Lung microvascular endothelial cell (primary cell): ENCODE results near the gene PWWP2A. TPM values are rescaled to one million over a fixed set of nuclear protein-coding genes. Genes with fewer than 3 reads are reported as not detected.
"Not testable (repeated sequence)": the region's sequence is repeated elsewhere in the genome, so short reads cannot be mapped to it uniquely, and the experiment has no call there.

Experiments
- DNase-seq, 2 donors: peaks; one replicate each; pipeline versions ENCODE4 v3.0.0 to v3.0.0-alpha.2; 2010; ENCODE audit warnings: low read depth in 2 of 2
- total RNA-seq: library from RNA; depleted of rRNA; stranded (reverse); fragments of >200 nt; gene quantifications from 2 replicates; pipeline ENCODE4 v1.2.1, GENCODE V29; 2014

The PWWP2A gene
- total RNA-seq = 7.2 and 13.7 TPM in 2 replicates

DNA sequence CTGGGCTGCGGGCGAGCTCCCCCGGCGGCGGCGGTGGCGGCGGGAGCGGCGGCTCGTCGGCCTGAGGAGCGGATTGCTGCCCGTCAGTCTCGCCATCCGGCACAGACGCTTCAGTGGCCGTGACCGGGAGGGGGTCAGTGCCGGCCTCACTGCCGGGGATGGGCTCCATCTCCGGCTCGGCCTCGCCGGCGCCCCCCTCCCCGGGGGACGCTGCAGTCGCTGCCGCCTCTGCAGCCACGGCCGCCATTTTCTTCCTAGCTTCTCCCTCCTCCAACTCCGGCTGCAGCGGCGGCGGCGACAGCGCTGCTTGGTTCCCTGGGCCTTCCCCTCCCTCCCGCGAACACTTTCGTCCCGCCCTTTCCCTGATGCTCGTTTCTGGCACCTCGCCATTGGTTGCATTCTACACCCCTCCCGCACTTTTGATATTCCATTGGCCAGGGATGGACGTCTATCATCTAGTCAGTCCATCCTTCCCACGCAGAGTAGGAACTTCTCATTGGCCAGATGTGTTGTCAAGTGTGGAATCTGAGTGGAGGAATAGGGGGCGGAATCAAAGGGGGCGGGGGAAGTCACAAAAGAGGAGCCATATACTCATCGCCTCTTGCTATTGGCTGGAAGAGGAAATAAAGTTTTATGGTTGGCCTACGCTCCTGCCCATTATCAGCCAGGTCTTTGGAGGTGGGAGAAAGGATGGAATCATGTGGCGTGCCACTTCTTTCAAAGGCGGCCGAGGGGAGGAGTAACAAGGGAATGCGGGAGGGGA, at the start of gene PWWP2A:
Gene PWWP2A (minus strand): TSS at position 309 of the 763 bp plus-strand sequence. CDS start 62 bp downstream, at position 247.
- DNase-seq = peak; percentile 100

DNA sequence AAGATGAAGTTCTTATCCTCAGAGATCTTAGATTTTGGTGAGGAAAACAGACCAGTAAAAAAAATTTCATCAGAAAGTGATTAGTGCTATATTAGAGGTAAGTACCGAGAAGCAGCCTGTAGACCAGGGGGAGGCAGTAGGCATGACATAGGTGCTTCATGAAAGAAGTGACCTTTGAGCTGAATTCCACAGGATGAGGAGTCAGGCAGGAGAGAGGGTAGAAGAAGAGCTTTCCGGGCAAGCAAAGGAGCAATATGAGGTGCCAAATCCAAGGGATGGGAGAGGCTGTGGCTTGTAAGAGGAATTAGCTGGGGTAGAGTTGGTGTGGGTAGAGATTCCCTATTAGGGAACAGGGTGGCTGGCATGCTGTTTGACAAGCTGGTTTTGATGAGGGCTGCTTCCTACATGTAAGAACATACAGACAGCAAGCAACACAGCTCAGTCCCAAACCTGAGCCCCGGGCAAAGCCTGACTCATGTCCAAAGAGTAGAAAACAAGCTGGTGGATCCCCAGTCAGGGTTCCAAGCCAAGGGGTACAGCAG, 48.4 kb upstream of the PWWP2A start:
- DNase-seq = no peak

GRCh38 chr5:160166973-160167623, 47.8 kb upstream of the PWWP2A start:
- peak in 1 of 2 donors; percentile 32 for DNase-seq

DNA sequence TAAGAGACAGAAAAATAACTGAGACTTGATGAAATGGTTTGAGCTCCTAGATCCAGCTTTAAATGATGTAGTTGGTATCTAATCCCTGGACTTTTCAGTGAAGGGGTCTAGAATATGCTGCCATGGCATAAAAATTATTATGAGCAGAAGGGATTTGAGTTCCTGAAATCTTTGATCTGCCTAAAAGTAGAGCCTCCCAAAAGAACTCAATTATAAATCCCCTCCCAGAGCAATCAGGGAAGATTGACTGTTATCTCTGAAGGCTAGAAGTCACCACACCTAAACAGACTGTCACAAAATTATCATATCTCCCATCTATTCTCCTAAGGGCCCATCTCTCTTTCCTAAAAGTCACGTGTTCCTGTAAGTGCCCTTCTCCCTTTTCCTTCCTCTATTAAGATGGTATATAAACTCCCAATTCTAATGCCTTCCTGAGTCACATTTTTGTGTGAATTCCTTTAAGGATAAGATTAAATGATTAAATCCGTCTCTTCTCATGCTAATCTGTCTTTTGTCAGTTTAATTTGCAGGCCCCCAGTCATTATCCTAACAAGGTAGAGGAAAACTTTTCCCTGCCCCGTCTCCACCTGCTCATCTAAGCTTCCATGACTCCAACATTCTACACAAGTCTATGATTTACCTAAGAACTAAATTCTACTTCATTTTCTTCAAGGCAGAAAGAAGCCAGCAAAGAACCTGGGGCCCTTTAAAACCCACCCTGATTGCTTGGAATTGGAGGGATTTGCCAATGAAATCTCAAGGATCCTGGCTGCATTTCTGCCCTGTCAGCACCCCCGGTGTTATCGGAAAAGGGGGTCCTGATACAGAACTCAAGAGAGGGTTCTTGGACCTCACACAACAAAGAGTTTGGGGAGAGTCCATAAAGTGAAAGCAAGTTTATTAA, 47.1 kb upstream of the PWWP2A start:
- no peak for DNase-seq

DNA sequence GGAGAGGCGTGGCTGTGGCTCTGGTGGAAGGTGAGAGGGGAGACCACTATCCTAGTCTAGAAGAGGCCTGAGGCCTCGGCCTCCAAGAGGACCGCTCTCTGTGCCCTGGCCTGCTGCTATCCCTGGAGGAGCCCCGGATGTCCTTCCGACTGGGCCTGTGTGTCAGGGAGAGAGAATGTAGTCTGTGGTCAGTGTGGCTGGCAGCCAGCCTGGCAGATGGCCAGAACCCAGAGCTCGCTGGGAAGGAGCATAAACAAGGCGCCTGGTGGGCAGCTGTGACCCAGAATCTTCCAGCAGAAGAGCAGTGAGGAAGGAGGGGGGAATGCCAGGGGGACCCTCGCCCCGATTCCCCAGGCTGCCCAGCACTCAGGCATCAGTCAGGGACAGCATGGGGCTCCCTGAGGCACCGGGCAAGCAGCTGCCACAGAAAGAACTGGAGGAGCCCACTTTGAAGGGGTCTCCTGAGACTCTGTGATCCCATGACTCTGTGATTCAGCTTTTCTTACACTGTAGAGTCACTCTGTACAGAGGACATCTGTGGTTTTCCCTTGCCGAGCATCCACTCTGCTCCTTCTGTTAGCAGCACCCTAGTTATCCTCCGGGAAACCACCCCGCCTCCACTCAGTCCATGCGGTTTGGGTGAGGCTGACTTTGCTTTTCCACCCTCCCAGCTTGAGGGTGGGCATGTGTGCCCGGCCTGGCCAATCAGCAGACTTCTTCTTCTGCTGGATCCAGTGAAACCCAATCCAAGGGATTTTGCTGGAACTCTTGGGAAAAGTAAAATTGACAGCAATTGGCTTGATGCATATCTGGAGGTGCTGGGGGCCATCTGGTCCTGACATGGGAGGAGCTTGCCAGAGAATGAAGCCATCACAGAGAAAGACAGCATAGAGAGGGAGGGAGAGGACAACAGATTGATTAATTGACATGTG, 46.2 kb upstream of the PWWP2A start:
- DNase-seq = peak; percentile 38 to 93

DNA sequence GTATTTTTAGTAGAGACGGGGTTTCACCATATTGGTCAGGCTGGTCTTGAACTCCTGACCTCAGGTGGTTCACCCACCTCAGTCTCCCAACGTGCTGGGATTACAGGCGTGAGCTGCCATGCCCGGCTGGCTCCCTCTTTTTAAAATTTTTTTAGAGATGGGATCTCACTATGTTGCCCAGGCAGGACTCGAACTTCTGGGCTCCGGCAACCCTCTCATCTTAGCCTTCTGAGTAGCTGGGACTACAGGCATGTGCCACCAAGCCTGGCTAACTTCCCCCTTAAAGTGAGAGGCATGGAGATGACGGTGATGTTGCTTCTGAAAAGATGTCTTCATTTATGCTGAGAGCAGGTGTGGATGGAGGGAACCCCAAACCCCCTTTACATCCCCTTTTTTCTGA, 43.7 kb upstream of the PWWP2A start:
- no peak for DNase-seq

DNA sequence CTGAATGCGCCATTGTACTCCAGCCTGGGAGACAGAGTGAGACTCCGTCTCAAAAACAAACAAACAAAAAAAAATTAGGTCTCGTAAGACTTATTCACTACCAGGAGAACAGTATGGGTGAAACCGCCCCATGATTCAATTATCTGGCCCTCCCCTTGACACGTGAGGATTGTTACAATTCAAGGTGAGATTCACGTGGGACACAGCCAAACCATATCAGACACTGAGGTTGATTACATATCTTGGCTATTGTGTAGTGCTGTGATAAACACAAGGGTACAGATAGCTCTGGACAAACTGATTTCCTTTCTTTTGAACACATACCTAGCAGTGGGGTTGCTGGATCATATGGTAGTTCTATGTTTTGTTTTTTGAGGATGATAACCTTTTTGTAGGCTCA, 42.4 kb upstream of the PWWP2A start:
- no peak for DNase-seq

DNA sequence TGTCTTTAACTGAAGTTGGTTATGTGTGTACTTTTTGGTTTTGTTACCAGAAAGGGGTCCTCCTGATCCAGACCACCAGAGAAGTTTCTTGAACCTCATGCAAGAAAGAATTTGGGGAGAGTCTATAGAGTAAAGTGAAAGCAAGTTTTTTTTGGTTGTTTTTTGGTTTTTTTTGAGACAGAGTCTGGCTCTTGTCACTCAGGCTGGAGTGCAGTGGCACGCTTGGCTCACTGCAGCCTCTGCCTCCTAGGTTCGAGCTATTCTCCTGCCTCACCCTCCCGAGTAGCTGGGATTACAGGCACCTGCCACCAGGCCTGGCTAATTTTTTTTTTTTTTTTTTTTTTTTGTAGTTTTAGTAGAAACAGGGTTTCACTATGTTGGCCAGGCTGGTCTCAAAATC, 41.6 kb upstream of the PWWP2A start:
- not testable (repeated sequence) for DNase-seq

- no peak for DNase-seq
Measured at GRCh38 chr5:160159991-160160792, 40.9 kb upstream of the PWWP2A start.

DNA sequence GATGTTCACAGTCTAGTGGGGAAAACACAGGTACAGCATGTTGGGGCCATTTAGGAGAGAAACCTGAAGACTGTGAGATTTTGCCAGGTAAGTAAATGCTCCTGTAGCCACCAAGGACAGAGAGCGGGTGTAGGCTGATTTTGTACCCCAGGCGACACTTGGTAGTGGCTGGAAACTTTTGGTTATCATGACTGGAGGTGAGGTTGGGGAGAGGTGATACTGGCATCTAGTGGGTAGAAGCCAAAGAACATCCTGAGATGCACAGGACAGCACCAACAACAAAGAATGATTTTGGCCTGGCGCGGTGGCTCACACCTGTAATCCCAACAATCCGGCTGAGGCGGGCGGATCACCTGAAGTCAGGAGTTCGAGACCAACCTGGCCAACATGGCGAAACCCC, 38.8 kb upstream of the PWWP2A start:
- DNase-seq = no peak

GRCh38 chr5:160155017-160155750, 35.9 kb upstream of the PWWP2A start:
- DNase-seq = no peak

DNA sequence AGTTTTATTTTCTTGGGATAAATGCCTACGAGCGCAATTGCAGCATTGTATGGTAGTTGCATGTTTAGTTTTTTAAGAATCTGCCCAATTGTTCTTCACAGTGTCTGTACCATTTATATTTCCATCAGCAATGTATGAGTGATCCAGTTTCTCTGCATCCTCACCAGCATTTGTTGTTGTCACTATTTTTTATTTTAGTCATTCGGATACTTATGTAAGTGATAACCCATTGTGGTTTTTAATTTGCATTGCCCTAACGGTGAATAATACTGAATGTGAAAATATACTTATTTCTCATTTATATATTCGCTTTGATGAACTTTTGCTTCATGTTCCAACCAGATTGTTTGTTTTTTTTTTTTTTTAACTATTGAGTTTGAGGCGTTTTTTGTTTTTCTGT, 33.7 kb upstream of the PWWP2A start:
- no peak for DNase-seq

GRCh38 chr5:160152287-160152686, 33.0 kb upstream of the PWWP2A start:
- DNase-seq = no peak

GRCh38 chr5:160151017-160151416, 31.8 kb upstream of the PWWP2A start:
- DNase-seq = no peak

DNA sequence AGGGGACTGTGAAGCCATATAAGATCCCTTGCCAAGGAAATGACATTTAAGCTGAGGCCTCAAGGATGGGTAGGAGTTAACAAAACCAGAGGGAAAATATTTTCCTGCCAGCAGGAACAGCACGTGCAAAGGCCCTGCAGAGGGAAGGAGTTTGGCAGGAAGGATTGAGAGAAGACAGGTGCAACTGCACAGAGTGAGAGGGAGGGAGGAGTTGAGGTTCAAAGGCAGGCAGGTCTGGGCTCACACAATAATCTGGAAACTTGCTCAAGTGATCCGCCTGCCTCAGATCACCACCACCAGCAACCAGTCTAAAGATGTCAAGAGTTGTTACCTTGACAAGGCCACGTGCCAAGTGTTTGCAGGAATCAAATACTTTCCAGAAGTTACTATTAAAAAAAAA, 31.1 kb upstream of the PWWP2A start:
- no peak for DNase-seq

GRCh38 chr5:160144436-160144835, 25.2 kb upstream of the PWWP2A start:
- not testable (repeated sequence) for DNase-seq

DNA sequence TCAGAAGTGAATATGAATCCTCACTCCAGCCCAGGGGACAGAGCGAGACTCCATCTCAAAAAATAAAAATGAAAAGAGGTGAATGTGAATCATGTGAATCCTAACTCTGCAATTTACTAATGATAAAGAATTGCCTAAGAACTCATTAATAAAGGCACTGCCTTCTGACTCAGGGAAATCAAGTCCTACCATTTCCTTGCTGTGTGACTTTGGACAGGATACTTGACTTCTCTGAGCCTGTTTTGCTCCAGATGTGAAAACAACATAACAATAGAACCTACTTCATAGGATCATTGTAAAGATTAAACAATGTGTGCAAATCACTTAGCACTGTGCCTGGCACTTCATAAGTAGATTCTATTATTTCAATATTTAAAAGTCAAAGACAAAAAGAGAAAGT, 15.1 kb upstream of the PWWP2A start:
- DNase-seq = no peak

GRCh38 chr5:160133918-160134304, 14.7 kb upstream of the PWWP2A start:
- DNase-seq = no peak
